HG02763 (cell line): Measurements from ENCODE around the gene RAP1GAP.

Experiments
- ATAC-seq: cut with Tn5 transposase; IDR thresholded peaks from one replicate; pipeline ENCODE4 v1.9.1; 2021; ENCODE audit warnings: mild to moderate bottlenecking, moderate library complexity; ENCODE audit not compliant: unreplicated experiment

RAP1GAP gene

GRCh38 chr1:21596174-21596573, 73.0 kb downstream of the RAP1GAP start:
- ATAC-seq = no peak

- no peak for ATAC-seq
Observed at GRCh38 chr1:21594935-21595897, 73.9 kb downstream of the RAP1GAP start.

GRCh38 chr1:21594501-21594900, 74.7 kb downstream of the RAP1GAP start:
- ATAC-seq = no peak

- ATAC-seq = no peak
Observed at GRCh38 chr1:21593231-21593630, 75.9 kb downstream of the RAP1GAP start.

GRCh38 chr1:21592086-21592865, 76.9 kb downstream of the RAP1GAP start:
- ATAC-seq = no peak

- no peak for ATAC-seq
Observed at GRCh38 chr1:21590934-21591333, 78.2 kb downstream of the RAP1GAP start.

GRCh38 chr1:21590126-21590880, 78.9 kb downstream of the RAP1GAP start:
- ATAC-seq = no peak

GRCh38 chr1:21589618-21590017, 79.5 kb downstream of the RAP1GAP start:
- ATAC-seq = no peak

GRCh38 chr1:21587602-21587953, 81.6 kb downstream of the RAP1GAP start:
- no peak for ATAC-seq

GRCh38 chr1:21586846-21587601, 82.1 kb downstream of the RAP1GAP start:
- no peak for ATAC-seq

GRCh38 chr1:21586222-21586621, 82.9 kb downstream of the RAP1GAP start:
- ATAC-seq = no peak

- ATAC-seq = no peak
Observed at GRCh38 chr1:21585037-21585436, 84.1 kb downstream of the RAP1GAP start.

- no peak for ATAC-seq
Observed at GRCh38 chr1:21584096-21584495, 85.1 kb downstream of the RAP1GAP start.

- no peak for ATAC-seq
Observed at GRCh38 chr1:21579791-21580190, 89.4 kb downstream of the RAP1GAP start.

GRCh38 chr1:21577933-21578332, 91.2 kb downstream of the RAP1GAP start:
- ATAC-seq = no peak

- ATAC-seq = no peak
Observed at GRCh38 chr1:21577324-21577723, 91.8 kb downstream of the RAP1GAP start.

- ATAC-seq = no peak
Observed at GRCh38 chr1:21576798-21577187, 92.4 kb downstream of the RAP1GAP start.

- no peak for ATAC-seq
Observed at GRCh38 chr1:21576031-21576797, 92.9 kb downstream of the RAP1GAP start.

GRCh38 chr1:21575351-21575942, 93.7 kb downstream of the RAP1GAP start:
- ATAC-seq = no peak
